DOHH2 (cell line): ENCODE results near the gene MTCL1.

ENCODE experiments used
- H3F3A ChIP-seq: fragments of 200-600 bp; sonication (generic), shearing (Covaris generic); 2 replicates; pipeline ENCODE4 v1.6.0; 2016; ENCODE audit warnings: antibody characterized with exemption, mild to moderate bottlenecking; ENCODE audit not compliant: control insufficient read depth, insufficient read depth
- H3K27ac ChIP-seq: fragments of 200-600 bp; sonication (generic); 2 replicates; pipeline ENCODE4 v1.5.1; 2014; ENCODE audit warnings: low read depth, mild to moderate bottlenecking, low read length, moderate library complexity
- H3K27me3 ChIP-seq: fragments of 200-600 bp; sonication (generic); 2 replicates; pipeline ENCODE4 v1.6.1; 2014; ENCODE audit warnings: mild to moderate bottlenecking, low read length, mixed read lengths; ENCODE audit not compliant: control insufficient read depth
- H3K36me3 ChIP-seq: fragments of 200-600 bp; sonication (generic); 2 replicates; pipeline ENCODE4 v1.6.1; 2014; ENCODE audit warnings: mild to moderate bottlenecking, low read length, moderate library complexity, mixed read lengths; ENCODE audit not compliant: control insufficient read depth
- H3K4me1 ChIP-seq: fragments of 200-600 bp; sonication (generic); 2 replicates; pipeline ENCODE4 v1.6.1; 2014; ENCODE audit warnings: mild to moderate bottlenecking, low read length, mixed read lengths; ENCODE audit not compliant: control insufficient read depth
- H3K4me2 ChIP-seq: fragments of 200-600 bp; sonication (generic); 2 replicates; pipeline ENCODE4 v1.6.0; 2014; ENCODE audit warnings: mild to moderate bottlenecking, low read length, moderate library complexity
- H3K4me3 ChIP-seq: fragments of 200-600 bp; sonication (generic); 2 replicates; pipeline ENCODE4 v1.5.1; 2014; ENCODE audit warnings: mild to moderate bottlenecking, low read length, mixed read lengths
- H3K79me2 ChIP-seq: fragments of 200-600 bp; sonication (generic); 2 replicates; pipeline ENCODE4 v1.6.1; 2014; ENCODE audit warnings: mild to moderate bottlenecking, low read length, mixed read lengths; ENCODE audit not compliant: control insufficient read depth
- H3K9me2 ChIP-seq: fragments of 200-600 bp; sonication (generic); replicated peaks from 2 replicates; pipeline ENCODE4 v1.6.1; 2014; ENCODE audit warnings: mild to moderate bottlenecking, low read length, mixed read lengths; ENCODE audit not compliant: control insufficient read depth
- H3K9me3 ChIP-seq: fragments of 200-600 bp; sonication (generic); 2 replicates; pipeline ENCODE4 v1.6.1; 2014; ENCODE audit warnings: antibody characterized with exemption, low read length, mixed read lengths; ENCODE audit not compliant: control insufficient read depth, insufficient read depth
- H4K20me1 ChIP-seq: fragments of 200-600 bp; sonication (generic); 2 replicates; pipeline ENCODE4 v1.6.0; 2014; ENCODE audit warnings: low read depth, mild to moderate bottlenecking, antibody characterized with exemption, low read length, moderate library complexity; ENCODE audit not compliant: control insufficient read depth, insufficient read depth
- EZH2phosphoT487 ChIP-seq: fragments of 200-600 bp; sonication (generic); IDR thresholded peaks from 2 replicates; pipeline ENCODE4 v1.6.1; 2017; ENCODE audit warnings: borderline replicate concordance, mild to moderate bottlenecking, antibody characterized with exemption, low read length, moderate library complexity, mixed read lengths
- TF ChIP-seq, protein P1 (sequence below): fragments of 200-600 bp; sonication (generic); IDR thresholded peaks from one replicate; pipeline ENCODE4 v1.5.1; 2014; ENCODE audit warnings: antibody characterized with exemption, mild to moderate bottlenecking, low read depth, low read length; ENCODE audit not compliant: poor library complexity, severe bottlenecking

The MTCL1 gene

DNA sequence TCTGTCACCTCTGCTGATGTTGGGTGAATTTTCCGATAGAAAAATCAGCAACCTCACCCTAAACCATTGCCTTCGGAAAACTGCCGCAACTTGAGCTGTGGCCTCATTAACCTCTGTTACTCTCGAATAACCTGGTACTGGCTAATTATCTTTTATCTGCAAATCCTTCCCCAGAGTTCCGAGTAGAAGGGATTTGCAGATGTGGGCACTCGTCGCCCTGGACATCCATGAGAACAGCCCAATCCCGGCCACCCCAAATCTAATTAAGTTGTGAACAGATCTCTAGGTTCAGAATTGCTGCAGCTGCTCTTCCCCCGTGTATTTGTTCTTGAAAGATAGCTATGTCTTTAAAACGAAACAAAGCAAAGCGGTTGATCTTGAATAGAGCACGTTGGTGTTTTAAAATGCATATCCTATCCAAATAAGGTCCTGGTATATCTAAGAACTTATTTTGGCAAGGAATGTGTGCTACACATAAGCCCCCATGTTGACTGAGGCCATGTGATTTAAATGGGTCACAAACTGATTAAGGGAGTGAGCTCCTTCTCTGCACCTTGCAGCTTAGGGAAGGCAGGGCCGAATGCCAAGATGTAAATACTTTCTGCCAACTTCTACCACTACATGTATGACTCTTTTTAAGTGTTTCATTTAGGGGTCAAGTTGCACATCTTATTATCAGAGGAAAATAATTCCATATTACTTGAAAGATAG, 88.2 kb downstream of the MTCL1 start:
- Histone ChIP-seq H3K4me3 (no peak overlapping the region), H3K36me3 (no peaks in the 10 kb centered on the region), H3F3A (no peaks in the 10 kb centered on the region)

GRCh38 chr18:8794156-8794933, 89.0 kb downstream of the MTCL1 start:
- no peak overlapping the region for H3K27ac ChIP-seq
- no peaks in the 10 kb centered on the region for H3K9me2 ChIP-seq
- H3K4me1 ChIP-seq: 0 out of 2 replicates have a peak, but pooled peaks cover 2% of the 10 kb centered on the region
- H4K20me1 ChIP-seq: no peaks in the 10 kb centered on the region
- H3K27me3 ChIP-seq: no peaks in the 10 kb centered on the region
- no peaks in the 10 kb centered on the region for H3K9me3 ChIP-seq
- no peak overlapping the region for H3K4me3 ChIP-seq
- H3F3A ChIP-seq: no peaks in the 10 kb centered on the region
- H3K36me3 ChIP-seq: no peaks in the 10 kb centered on the region
- H3K4me2 ChIP-seq: no peak overlapping the region
- H3K79me2 ChIP-seq: no peaks in the 10 kb centered on the region
- TF ChIP-seq EZH2phosphoT487: no peak
- TF ChIP-seq, protein P1, sequence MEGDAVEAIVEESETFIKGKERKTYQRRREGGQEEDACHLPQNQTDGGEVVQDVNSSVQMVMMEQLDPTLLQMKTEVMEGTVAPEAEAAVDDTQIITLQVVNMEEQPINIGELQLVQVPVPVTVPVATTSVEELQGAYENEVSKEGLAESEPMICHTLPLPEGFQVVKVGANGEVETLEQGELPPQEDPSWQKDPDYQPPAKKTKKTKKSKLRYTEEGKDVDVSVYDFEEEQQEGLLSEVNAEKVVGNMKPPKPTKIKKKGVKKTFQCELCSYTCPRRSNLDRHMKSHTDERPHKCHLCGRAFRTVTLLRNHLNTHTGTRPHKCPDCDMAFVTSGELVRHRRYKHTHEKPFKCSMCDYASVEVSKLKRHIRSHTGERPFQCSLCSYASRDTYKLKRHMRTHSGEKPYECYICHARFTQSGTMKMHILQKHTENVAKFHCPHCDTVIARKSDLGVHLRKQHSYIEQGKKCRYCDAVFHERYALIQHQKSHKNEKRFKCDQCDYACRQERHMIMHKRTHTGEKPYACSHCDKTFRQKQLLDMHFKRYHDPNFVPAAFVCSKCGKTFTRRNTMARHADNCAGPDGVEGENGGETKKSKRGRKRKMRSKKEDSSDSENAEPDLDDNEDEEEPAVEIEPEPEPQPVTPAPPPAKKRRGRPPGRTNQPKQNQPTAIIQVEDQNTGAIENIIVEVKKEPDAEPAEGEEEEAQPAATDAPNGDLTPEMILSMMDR: no peak

More for the DNA sequence above, 88.2 kb downstream of the MTCL1 start:
- H3K4me2 ChIP-seq: no peak overlapping the region
- no peaks in the 10 kb centered on the region for H3K9me2 ChIP-seq
- H3K79me2 ChIP-seq: no peaks in the 10 kb centered on the region
- TF ChIP-seq, protein P1: no peak
- TF ChIP-seq EZH2phosphoT487: no peak
- H3K9me3 ChIP-seq: no peaks in the 10 kb centered on the region
- 0 out of 2 replicates have a peak, but pooled peaks cover 2% of the 10 kb centered on the region for H3K4me1 ChIP-seq
- no peaks in the 10 kb centered on the region for H3K27me3 ChIP-seq
- no peaks in the 10 kb centered on the region for H4K20me1 ChIP-seq
- no peak overlapping the region for H3K27ac ChIP-seq

DNA sequence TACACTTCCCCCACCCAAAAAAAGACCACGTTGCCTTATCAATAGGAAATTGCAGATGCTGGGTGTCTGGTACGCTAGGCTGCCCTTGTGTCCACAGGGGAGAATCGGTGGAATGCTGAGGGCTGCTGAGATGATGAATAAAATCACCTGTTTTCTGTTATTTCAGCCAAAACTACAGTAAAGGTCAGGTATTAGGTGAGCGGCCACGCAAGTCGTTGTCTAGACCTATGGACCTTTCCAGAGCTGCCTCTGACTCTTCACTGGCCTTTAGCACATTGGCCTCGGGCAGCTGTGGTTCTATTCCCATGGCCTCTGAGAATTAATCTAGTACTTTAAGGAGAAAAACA, 89.6 kb downstream of the MTCL1 start:
- Histone ChIP-seq H3K9me3 (no peaks in the 10 kb centered on the region), H3K4me1 (0 out of 2 replicates have a peak, but pooled peaks cover 2% of the 10 kb centered on the region), H3K36me3 (no peaks in the 10 kb centered on the region), H4K20me1 (no peaks in the 10 kb centered on the region), H3K4me2 (no peak overlapping the region), H3K9me2 (no peaks in the 10 kb centered on the region), H3K4me3 (no peak overlapping the region), H3K27ac (no peak overlapping the region), H3F3A (no peaks in the 10 kb centered on the region), H3K79me2 (no peaks in the 10 kb centered on the region), H3K27me3 (no peaks in the 10 kb centered on the region)
- TF ChIP-seq, protein P1: no peak
- TF ChIP-seq EZH2phosphoT487: no peak
